Smooth muscle cell (in vitro differentiated cells): ENCODE results near the gene NMNAT1. TPM values are rescaled to one million over a fixed set of nuclear protein-coding genes. Genes with fewer than 3 reads are reported as not detected.
"Not testable (repeated sequence)": the region's sequence is repeated elsewhere in the genome, so short reads cannot be mapped to it uniquely, and the experiment has no call there.

Source experiments
- DNase-seq: peaks from one replicate; lab custom pipeline; 2025; ENCODE audit not compliant: unreplicated experiment; lab: John Stamatoyannopoulos, UW
- H2AFZ ChIP-seq: fragments of 200-600 bp; sonication (generic); 2 replicates; pipeline ENCODE4 v1.6.0; 2016; ENCODE audit warnings: antibody characterized with exemption, low read depth, mild to moderate bottlenecking
- H3F3A ChIP-seq: fragments of 200-600 bp; sonication (generic); 2 replicates; pipeline ENCODE4 v1.6.0; 2017; ENCODE audit warnings: antibody characterized with exemption, low read depth
- H3K27ac ChIP-seq: fragments of 200-600 bp; sonication (generic); 2 replicates; pipeline ENCODE4 v1.5.1; 2016; ENCODE audit warnings: low read depth, mild to moderate bottlenecking
- H3K27me3 ChIP-seq: fragments of 200-600 bp; sonication (generic); 2 replicates; pipeline ENCODE4 v1.6.1; 2016; ENCODE audit warnings: low read depth, mild to moderate bottlenecking
- H3K36me3 ChIP-seq: fragments of 200-600 bp; sonication (generic); 2 replicates; pipeline ENCODE4 v1.5.1; 2016; ENCODE audit warnings: low read depth
- H3K4me1 ChIP-seq: fragments of 200-600 bp; sonication (generic); 2 replicates; pipeline ENCODE4 v1.5.1; 2016; ENCODE audit warnings: low read depth
- H3K4me2 ChIP-seq: fragments of 200-600 bp; sonication (generic); 2 replicates; pipeline ENCODE4 v1.6.0; 2016; ENCODE audit warnings: mild to moderate bottlenecking
- H3K4me3 ChIP-seq: fragments of 200-600 bp; sonication (generic); 2 replicates; pipeline ENCODE4 v1.5.1; 2016; ENCODE audit warnings: mild to moderate bottlenecking
- H3K79me2 ChIP-seq: fragments of 200-600 bp; sonication (generic); 2 replicates; pipeline ENCODE4 v1.6.0; 2016; ENCODE audit warnings: low read depth, mild to moderate bottlenecking
- H3K9ac ChIP-seq: fragments of 200-600 bp; sonication (generic); 2 replicates; pipeline ENCODE4 v1.6.0; 2016; ENCODE audit warnings: low read depth
- H3K9me3 ChIP-seq: fragments of 200-600 bp; sonication (generic); replicated peaks from 2 replicates; pipeline ENCODE4 v1.5.1; 2016; ENCODE audit warnings: low read depth
- H4K20me1 ChIP-seq: fragments of 200-600 bp; sonication (generic); 2 replicates; pipeline ENCODE4 v1.6.0; 2016; ENCODE audit warnings: low read depth
- CTCF ChIP-seq: fragments of 200-600 bp; sonication (generic); IDR thresholded peaks from 2 replicates; pipeline ENCODE4 v1.5.1; 2017; ENCODE audit warnings: borderline replicate concordance, mild to moderate bottlenecking, antibody characterized with exemption; ENCODE audit not compliant: insufficient read depth, poor library complexity, severe bottlenecking
- WGBS: methylation state at CpG from one replicate; pipeline ENCODE4 v1.1.7; 2016; ENCODE audit warnings: low lambda C conversion rate; 5-methylcytosine and 5-hydroxymethylcytosine counted together
- polyA plus RNA-seq: library from polyadenylated mRNA; unstranded; fragments of >200 nt; fragmentation: Nextera tagmentation; extraction: Ambion mirVana; gene quantifications from 2 replicates; pipeline ENCODE4 v1.2.1, GENCODE V29; 2016
- total RNA-seq: library from RNA; depleted of rRNA; stranded (reverse); fragments of >200 nt; gene quantifications from 2 replicates; pipeline ENCODE4 v1.2.3, GENCODE V29; 2014

The NMNAT1 gene
- total and polyA plus RNA-seq, 2 experiments from 2014 or later = 7.4 to 9.8 TPM

DNA sequence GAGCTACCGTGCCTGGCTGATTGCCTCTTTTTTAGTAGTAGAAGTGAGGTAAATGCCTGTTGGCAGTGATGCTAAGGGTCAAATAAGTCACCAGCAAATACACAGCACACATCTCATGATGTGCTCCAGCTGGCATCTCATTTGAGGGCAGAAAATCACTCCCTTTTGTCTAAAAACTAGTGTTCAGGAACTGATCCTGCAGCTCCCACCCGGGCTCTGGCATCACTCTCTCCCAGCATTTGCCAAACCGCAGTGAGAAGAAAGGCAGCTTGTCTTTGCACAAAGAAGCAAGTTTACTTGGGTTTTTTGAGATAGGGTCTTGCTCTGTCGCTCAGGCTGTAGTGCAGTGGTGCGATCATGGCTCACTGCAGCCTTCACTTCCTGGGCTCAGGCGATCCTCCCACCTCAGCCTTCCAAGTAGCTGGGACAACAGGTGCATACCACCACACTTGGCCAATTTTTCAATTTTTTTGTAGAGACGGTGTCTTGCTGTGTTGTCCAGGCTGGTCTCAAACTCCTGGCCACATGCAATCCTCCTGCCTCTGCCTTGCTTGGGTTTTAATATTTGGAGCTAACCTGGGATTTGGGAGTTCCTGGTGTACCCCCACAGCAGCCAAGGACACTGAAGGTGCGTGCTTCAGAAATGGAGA lies 57.9 kb downstream of the NMNAT1 start:
- H3K9ac ChIP-seq = no peak overlapping the region
- no peaks in the 10 kb centered on the region for H3F3A ChIP-seq
- no peak for DNase-seq
- no peaks in the 10 kb centered on the region for H3K79me2 ChIP-seq
- peaks cover 4% of the 10 kb centered on the region for H3K4me1 ChIP-seq
- no peak overlapping the region for H3K4me3 ChIP-seq
- peaks cover 34% of the 10 kb centered on the region for H3K27me3 ChIP-seq
- no peak overlapping the region for H3K4me2 ChIP-seq
- TF ChIP-seq CTCF = no peak
- no peak overlapping the region for H2AFZ ChIP-seq
- H4K20me1 ChIP-seq = no peaks in the 10 kb centered on the region
- no peaks in the 10 kb centered on the region for H3K9me3 ChIP-seq
- H3K36me3 ChIP-seq = no peaks in the 10 kb centered on the region
- no peak overlapping the region for H3K27ac ChIP-seq
- WGBS = 89% methylated on average over 8 of the region's 8 CpGs

DNA sequence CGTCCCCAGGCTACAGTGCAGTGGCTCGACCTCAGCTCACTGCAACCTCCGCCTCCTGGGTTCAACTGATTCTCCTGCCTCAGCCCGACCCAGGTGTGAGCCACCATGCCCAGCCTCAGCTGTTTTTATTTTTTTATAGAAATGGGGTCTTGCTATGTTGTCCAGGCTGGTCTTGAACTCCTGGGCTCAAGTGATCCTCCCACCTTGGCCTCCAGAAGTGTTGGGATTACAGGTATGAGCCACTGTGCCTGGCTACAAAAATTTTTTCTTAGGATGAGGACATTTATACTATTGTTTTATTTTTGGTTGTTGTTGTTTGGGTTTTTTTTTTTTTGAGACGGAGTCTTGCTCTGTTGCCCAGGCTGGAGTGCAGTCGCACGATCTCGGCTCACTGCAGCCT lies 62.0 kb downstream of the NMNAT1 start:
- not testable (repeated sequence) for H2AFZ ChIP-seq, H3K79me2 ChIP-seq, DNase-seq, H3K9me3 ChIP-seq, H3K27me3 ChIP-seq, H3K4me2 ChIP-seq, H4K20me1 ChIP-seq, H3F3A ChIP-seq, H3K27ac ChIP-seq, H3K4me3 ChIP-seq, H3K4me1 ChIP-seq, H3K9ac ChIP-seq, H3K36me3 ChIP-seq
- WGBS = 89% methylated on average over 8 of the region's 8 CpGs

DNA sequence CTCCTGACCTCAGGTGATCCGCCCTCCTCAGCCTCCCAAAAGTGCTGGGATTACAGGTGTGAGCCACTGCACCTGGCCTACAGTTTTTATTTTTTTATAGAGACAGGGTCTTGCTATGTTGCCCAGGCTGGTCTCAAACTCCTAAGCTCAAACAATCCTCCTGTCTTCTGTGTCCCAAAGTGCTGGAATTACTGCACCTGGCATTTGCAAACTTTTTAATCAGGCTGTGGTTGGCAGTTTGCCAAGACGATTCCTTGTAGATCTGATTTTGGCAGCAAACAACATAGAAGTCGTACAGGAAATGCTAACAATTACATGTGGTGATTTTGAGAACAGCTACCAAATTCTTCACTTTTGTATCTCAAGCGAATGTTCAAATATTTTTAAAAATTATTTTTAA lies 63.9 kb downstream of the NMNAT1 start:
- Histone ChIP-seq H4K20me1 (no peaks in the 10 kb centered on the region), H3K27ac (no peak overlapping the region), H3K36me3 (no peaks in the 10 kb centered on the region), H3K9ac (no peak overlapping the region), H3K4me3 (no peak overlapping the region), H3K79me2 (no peaks in the 10 kb centered on the region), H3K4me1 (no peaks in the 10 kb centered on the region), H3K27me3 (no peaks in the 10 kb centered on the region), H3K9me3 (no peaks in the 10 kb centered on the region), H3F3A (no peaks in the 10 kb centered on the region), H3K4me2 (no peak overlapping the region), H2AFZ (no peak overlapping the region)
- TF ChIP-seq CTCF = no peak
- DNase-seq = no peak
- WGBS = 85% methylated on average over 4 of the region's 4 CpGs

- H3K36me3 ChIP-seq = no peaks in the 10 kb centered on the region
- H3K9ac ChIP-seq = no peak overlapping the region
- H3K4me2 ChIP-seq = no peak overlapping the region
- H4K20me1 ChIP-seq = no peaks in the 10 kb centered on the region
- no peak for DNase-seq
- TF ChIP-seq CTCF = no peak
- H3K79me2 ChIP-seq = no peaks in the 10 kb centered on the region
- no peaks in the 10 kb centered on the region for H3K9me3 ChIP-seq
- H2AFZ ChIP-seq = no peak overlapping the region
- H3K27me3 ChIP-seq = no peaks in the 10 kb centered on the region
- no peaks in the 10 kb centered on the region for H3F3A ChIP-seq
- no peak overlapping the region for H3K4me3 ChIP-seq
- no peak overlapping the region for H3K27ac ChIP-seq
- no peaks in the 10 kb centered on the region for H3K4me1 ChIP-seq
- WGBS = 66% methylated on average over 5 of the region's 5 CpGs
Measured at GRCh38 chr1:10014016-10014415, 70.7 kb downstream of the NMNAT1 start.
